ENCODE results near the gene DLEU7. TPM values are rescaled to one million over a fixed set of nuclear protein-coding genes. Genes with fewer than 3 reads are reported as not detected.

Gene DLEU7
- total RNA-seq, 1 donor from 2014 or later = not detected

GRCh38 chr13:50864492-50864891 lies 21.0 kb upstream of the DLEU7 start:
- H3K9me3 Mint-ChIP-seq = peaks cover 14% of the 10 kb centered on the region
- TF ChIP-seq, protein P1, sequence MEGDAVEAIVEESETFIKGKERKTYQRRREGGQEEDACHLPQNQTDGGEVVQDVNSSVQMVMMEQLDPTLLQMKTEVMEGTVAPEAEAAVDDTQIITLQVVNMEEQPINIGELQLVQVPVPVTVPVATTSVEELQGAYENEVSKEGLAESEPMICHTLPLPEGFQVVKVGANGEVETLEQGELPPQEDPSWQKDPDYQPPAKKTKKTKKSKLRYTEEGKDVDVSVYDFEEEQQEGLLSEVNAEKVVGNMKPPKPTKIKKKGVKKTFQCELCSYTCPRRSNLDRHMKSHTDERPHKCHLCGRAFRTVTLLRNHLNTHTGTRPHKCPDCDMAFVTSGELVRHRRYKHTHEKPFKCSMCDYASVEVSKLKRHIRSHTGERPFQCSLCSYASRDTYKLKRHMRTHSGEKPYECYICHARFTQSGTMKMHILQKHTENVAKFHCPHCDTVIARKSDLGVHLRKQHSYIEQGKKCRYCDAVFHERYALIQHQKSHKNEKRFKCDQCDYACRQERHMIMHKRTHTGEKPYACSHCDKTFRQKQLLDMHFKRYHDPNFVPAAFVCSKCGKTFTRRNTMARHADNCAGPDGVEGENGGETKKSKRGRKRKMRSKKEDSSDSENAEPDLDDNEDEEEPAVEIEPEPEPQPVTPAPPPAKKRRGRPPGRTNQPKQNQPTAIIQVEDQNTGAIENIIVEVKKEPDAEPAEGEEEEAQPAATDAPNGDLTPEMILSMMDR (IDR thresholded peaks at IDR 0.05) = no peak
- intact Hi-C loops (cut with micrococcal nuclease) = no loop called here
- peaks cover 3% of the 10 kb centered on the region for H3K36me3 Mint-ChIP-seq (ENCODE audit: low read depth)
- ChIA-PET CTCF (no interaction called here), POLR2A (no interaction called here)
- H3K27me3 Mint-ChIP-seq = no peaks in the 10 kb centered on the region
- DNase-seq = no peak
- H3K27ac Mint-ChIP-seq = no peak overlapping the region
- peaks cover 20% of the 10 kb centered on the region for H3K4me1 Mint-ChIP-seq
- no peak overlapping the region for H3K4me3 Mint-ChIP-seq
- ATAC-seq (ENCODE audit: low read depth) = no peak

GRCh38 chr13:50855681-50856080 lies 12.2 kb upstream of the DLEU7 start:
- DNase-seq (no peak), ATAC-seq (ENCODE audit: low read depth) (no peak)
- Mint-ChIP-seq H3K27me3 (peaks cover 2% of the 10 kb centered on the region), H3K36me3 (ENCODE audit: low read depth) (peaks cover 17% of the 10 kb centered on the region), H3K9me3 (peaks cover 26% of the 10 kb centered on the region), H3K4me1 (peaks cover 2% of the 10 kb centered on the region), H3K4me3 (no peak overlapping the region), H3K27ac (no peak overlapping the region)
- POLR2A ChIA-PET = no interaction called here
- TF ChIP-seq, protein P1 (IDR thresholded peaks at IDR 0.05) = no peak
- CTCF ChIA-PET = no interaction called here
- intact Hi-C loops (cut with micrococcal nuclease) = no loop called here

DNA sequence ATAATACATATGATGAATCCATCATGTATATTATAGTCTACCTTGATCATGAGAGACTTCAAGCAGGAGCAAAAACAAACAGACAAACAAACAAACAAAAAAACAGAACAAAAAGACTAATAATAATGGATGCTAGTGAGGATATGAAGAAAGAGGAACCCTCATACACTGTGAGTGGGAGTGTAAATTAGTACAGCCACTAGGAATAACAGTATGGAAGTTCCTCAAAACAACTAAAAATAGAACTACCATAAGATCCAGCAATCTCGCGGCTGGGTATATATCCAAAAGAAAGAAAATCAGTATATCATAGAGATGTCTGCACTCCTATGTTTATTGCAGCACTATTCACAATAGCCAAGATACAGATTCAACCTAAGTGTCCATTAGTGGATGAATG lies 7.0 kb upstream of the DLEU7 start:
- ChIA-PET POLR2A (interaction anchor here (0.5 kb wide), 1 partner anchor 342 kb away, joined by 3 read pairs; no protein-coding TSS in a partner anchor), CTCF (no interaction called here)
- intact Hi-C loops (cut with micrococcal nuclease) = no loop called here
- peaks cover 2% of the 10 kb centered on the region for H3K27me3 Mint-ChIP-seq
- ATAC-seq (ENCODE audit: low read depth) (no peak), DNase-seq (no peak)
- peaks cover 21% of the 10 kb centered on the region for H3K4me1 Mint-ChIP-seq
- H3K4me3 Mint-ChIP-seq = no peak overlapping the region
- TF ChIP-seq, protein P1 (IDR thresholded peaks at IDR 0.05) = no peak
- no peaks in the 10 kb centered on the region for H3K36me3 Mint-ChIP-seq (ENCODE audit: low read depth)
- H3K9me3 Mint-ChIP-seq = no peaks in the 10 kb centered on the region
- no peak overlapping the region for H3K27ac Mint-ChIP-seq

DNA sequence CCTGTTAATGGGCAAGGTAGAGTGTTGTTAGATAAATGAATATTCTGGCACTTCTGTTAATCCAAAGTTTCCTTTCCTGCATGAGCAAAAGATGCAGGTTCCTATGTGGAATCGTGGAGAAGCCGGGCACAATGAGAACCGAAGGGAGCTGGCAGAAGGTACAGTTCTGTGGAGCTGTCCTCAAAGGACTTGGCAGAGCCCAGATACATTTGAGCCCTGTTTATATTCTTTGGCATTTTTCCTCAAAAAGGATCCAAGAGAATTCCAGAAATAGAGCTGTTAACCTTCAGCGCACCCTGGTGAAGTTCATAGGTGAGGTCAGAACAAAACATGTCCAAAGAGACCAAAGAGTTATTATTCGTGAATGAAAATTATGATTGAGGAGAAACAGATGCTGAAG lies 4.0 kb upstream of the DLEU7 start:
- H3K36me3 Mint-ChIP-seq (ENCODE audit: low read depth) = no peaks in the 10 kb centered on the region
- CTCF ChIA-PET = interaction anchor here (1.2 kb wide), 1 partner anchor 46 kb away, joined by 3 read pairs; no protein-coding TSS in a partner anchor
- POLR2A ChIA-PET = interaction anchor here (0.9 to 1.2 kb wide), 2 partner anchors 63 to 851 kb away, joined by 3 read pairs; partner anchors contain the start of gene TRIM13
- H3K27me3 Mint-ChIP-seq = peaks cover 5% of the 10 kb centered on the region
- no peak overlapping the region for H3K4me3 Mint-ChIP-seq
- H3K9me3 Mint-ChIP-seq = no peaks in the 10 kb centered on the region
- DNase-seq (no peak), ATAC-seq (ENCODE audit: low read depth) (no peak)
- H3K4me1 Mint-ChIP-seq = peaks cover 33% of the 10 kb centered on the region
- TF ChIP-seq, protein P1 (IDR thresholded peaks at IDR 0.05) = no peak
- H3K27ac Mint-ChIP-seq = no peak overlapping the region
- intact Hi-C loops (cut with micrococcal nuclease) = no loop called here

GRCh38 chr13:50846861-50847475 lies 3.5 kb upstream of the DLEU7 start:
- no peak overlapping the region for H3K4me3 Mint-ChIP-seq
- CTCF ChIA-PET = interaction anchor here (1.2 kb wide), 1 partner anchor 46 kb away, joined by 3 read pairs; no protein-coding TSS in a partner anchor
- intact Hi-C loops (cut with micrococcal nuclease) = no loop called here
- peaks cover 37% of the 10 kb centered on the region for H3K4me1 Mint-ChIP-seq
- POLR2A ChIA-PET = interaction anchor here (0.9 to 1.2 kb wide), 2 partner anchors 63 to 850 kb away, joined by 3 read pairs; partner anchors contain the start of gene TRIM13
- H3K9me3 Mint-ChIP-seq = no peaks in the 10 kb centered on the region
- H3K36me3 Mint-ChIP-seq (ENCODE audit: low read depth) = no peaks in the 10 kb centered on the region
- TF ChIP-seq, protein P1 (IDR thresholded peaks at IDR 0.05) = no peak
- H3K27me3 Mint-ChIP-seq = peaks cover 10% of the 10 kb centered on the region
- DNase-seq (no peak), ATAC-seq (ENCODE audit: low read depth) (no peak)
- H3K27ac Mint-ChIP-seq = no peak overlapping the region
